Upper lobe of left lung (tissue), 6 donors: ENCODE measurements around the gene TARP. TPM values are rescaled to one million over a fixed set of nuclear protein-coding genes. Genes with fewer than 3 reads are reported as not detected.

Experiments
- ATAC-seq, 2 donors: fragments of 200-7000 bp; cut with Tn5 transposase; one replicate each; pipeline ENCODE4 v1.9.1; 2022; ENCODE audit warnings: mild to moderate bottlenecking in 2 of 2, moderate library complexity in 2 of 2; ENCODE audit not compliant: low FRiP score in 2 of 2
- DNase-seq, 2 donors: peaks; one replicate each; pipeline ENCODE4 v3.0.0-alpha.2; 2019 to 2020
- H3K27ac ChIP-seq, 4 donors: fragments of 200-600 bp; sonication (generic); one replicate each; pipeline ENCODE4 v1.5.1; 2016 to 2019
- H3K27me3 ChIP-seq, 4 donors: fragments of 200-600 bp; sonication (generic); one replicate each; pipeline ENCODE4 v1.5.1; 2017 to 2019
- H3K36me3 ChIP-seq, 4 donors: fragments of 200-600 bp; sonication (generic); one replicate each; pipeline ENCODE4 v1.5.1; 2016 to 2019
- H3K4me1 ChIP-seq, 4 donors: fragments of 200-600 bp; sonication (generic); one replicate each; pipeline ENCODE4 v1.5.1; 2018 to 2019
- H3K4me3 ChIP-seq, 4 donors: fragments of 200-600 bp; sonication (generic); one replicate each; pipeline ENCODE4 v1.5.1; 2017 to 2019; ENCODE audit warnings: mild to moderate bottlenecking in 2 of 4, moderate library complexity in 1 of 4
- H3K9me3 ChIP-seq, 4 donors: fragments of 200-600 bp; sonication (generic); one replicate each; pipeline ENCODE4 v1.5.1; 2018 to 2019
- CTCF ChIP-seq, 6 experiments: fragments of 450-650 bp in 4 of 6; fragments of 200-600 bp in 2 of 6; sonication (generic) in 2 of 6; IDR thresholded peaks; one replicate each; pipeline ENCODE4 v1.5.1; 2016 to 2019; ENCODE audit warnings: antibody characterized with exemption in 6 of 6
- EP300 ChIP-seq, 4 donors: sonication (generic); formaldehyde crosslinking; IDR thresholded peaks; one replicate each; pipeline ENCODE4 v1.5.1; 2017; ENCODE audit warnings: antibody characterized with exemption in 4 of 4, control low read depth in 2 of 4
- POLR2A ChIP-seq, 4 donors: fragments of 450-650 bp; IDR thresholded peaks; one replicate each; pipeline ENCODE4 v1.5.1; 2016 to 2017; ENCODE audit warnings: antibody characterized with exemption in 4 of 4, mild to moderate bottlenecking in 2 of 4
- POLR2AphosphoS5 ChIP-seq, 2 donors: sonication (generic); formaldehyde crosslinking; IDR thresholded peaks; one replicate each; pipeline ENCODE4 v1.5.1; 2017; ENCODE audit warnings: antibody characterized with exemption in 2 of 2
- WGBS, 2 donors: methylation state at CpG; one replicate each; pipeline ENCODE4 v1.1.5; 2017 to 2018; 5-methylcytosine and 5-hydroxymethylcytosine counted together
- small RNA-seq, 4 donors: library from RNA; depleted of rRNA; stranded (forward); fragments of <200 nt; gene quantifications; one replicate each; pipeline ENCODE3, GENCODE V24; 2016
- total RNA-seq, 6 donors: library from RNA; depleted of rRNA in 4 of 6; stranded (reverse); fragments of >200 nt in 4 of 6; gene quantifications; one replicate each; pipeline versions ENCODE4 v1.1.0 to v1.2.1, GENCODE V29; 2016 to 2021
- donor health status: DM: no; HTN: no; CAD: no; lungs with moderate emphysema.
- donor health status: DM: no; HTN: yes; CAD: no; lungs with severe emphysema.

TARP gene

GRCh38 chr7:38215735-38216670, 57.4 kb downstream of the TARP start:
- Histone ChIP-seq H3K27me3 (no peaks in the 10 kb centered on the region), H3K4me1 (peaks cover 9 to 21% (median 16%) of the 10 kb centered on the region in 4 donors), H3K36me3 (peaks cover 6 to 58% (median 36%) of the 10 kb centered on the region in 4 donors), H3K9me3 (no peaks in the 10 kb centered on the region), H3K27ac (peak overlapping the region; percentile 35 to 57 (median 50)), H3K4me3 (no peak overlapping the region)
- TF ChIP-seq CTCF (IDR thresholded peaks at IDR 0.05) (peak; percentile 86 to 95 (median 91)), POLR2A (IDR thresholded peaks at IDR 0.05) (no peak), EP300 (IDR thresholded peaks at IDR 0.05) (no peak)
- peak; percentile 94 to 97 for ATAC-seq
- DNase-seq, result peak in 1 of 2 donors; percentile 93
- 7 to 16% methylated on average over 5 of the region's 5 CpGs for WGBS, 2 donors

GRCh38 chr7:38215115-38215514, 58.3 kb downstream of the TARP start:
- Histone ChIP-seq H3K36me3 (peaks cover 6 to 52% (median 28%) of the 10 kb centered on the region in 4 donors), H3K27me3 (no peaks in the 10 kb centered on the region), H3K4me1 (peaks cover 9 to 21% (median 16%) of the 10 kb centered on the region in 4 donors), H3K9me3 (no peaks in the 10 kb centered on the region), H3K4me3 (no peak overlapping the region), H3K27ac (peak overlapping the region in 2 of 4 donors; percentile 44 to 56)
- 57 to 75% methylated on average over 1 of the region's 1 CpG for WGBS, 2 donors
- ATAC-seq, result peak in 1 of 2 donors; percentile 27
- TF ChIP-seq CTCF (IDR thresholded peaks at IDR 0.05), result no peak
- TF ChIP-seq EP300 (IDR thresholded peaks at IDR 0.05), result no peak
- no peak for TF ChIP-seq POLR2AphosphoS5 (IDR thresholded peaks at IDR 0.05)
- TF ChIP-seq POLR2A (IDR thresholded peaks at IDR 0.05), result no peak
- no peak for DNase-seq

GRCh38 chr7:38211940-38212339, 61.5 kb downstream of the TARP start:
- TF ChIP-seq POLR2AphosphoS5 (IDR thresholded peaks at IDR 0.05) (no peak), POLR2A (IDR thresholded peaks at IDR 0.05) (no peak), CTCF (IDR thresholded peaks at IDR 0.05) (no peak), EP300 (IDR thresholded peaks at IDR 0.05) (no peak)
- 44 to 45% methylated on average over 3 of the region's 3 CpGs for WGBS, 2 donors
- peak in 1 of 2 donors; percentile 48 for ATAC-seq
- Histone ChIP-seq H3K27me3 (no peaks in the 10 kb centered on the region), H3K4me3 (no peak overlapping the region), H3K9me3 (no peaks in the 10 kb centered on the region), H3K27ac (no peak overlapping the region), H3K4me1 (peaks cover 9 to 21% (median 16%) of the 10 kb centered on the region in 4 donors), H3K36me3 (peaks cover 0 to 47% (median 3%) of the 10 kb centered on the region in 4 donors)
- DNase-seq, result no peak

GRCh38 chr7:38211486-38211885, 62.0 kb downstream of the TARP start:
- TF ChIP-seq CTCF (IDR thresholded peaks at IDR 0.05) (no peak), POLR2AphosphoS5 (IDR thresholded peaks at IDR 0.05) (no peak), POLR2A (IDR thresholded peaks at IDR 0.05) (no peak), EP300 (IDR thresholded peaks at IDR 0.05) (no peak)
- H3K27me3 ChIP-seq, result no peaks in the 10 kb centered on the region
- 92% methylated on average over 1 of the region's 1 CpG for WGBS, 2 donors
- DNase-seq (no peak), ATAC-seq (no peak)
- no peak overlapping the region for H3K4me3 ChIP-seq
- H3K9me3 ChIP-seq, result no peaks in the 10 kb centered on the region
- H3K4me1 ChIP-seq, result peaks cover 9 to 18% (median 13%) of the 10 kb centered on the region in 4 donors
- H3K36me3 ChIP-seq, result peaks cover 0 to 43% (median under 1%) of the 10 kb centered on the region in 4 donors
- no peak overlapping the region for H3K27ac ChIP-seq

Small RNA genes within 50 kb of the gene (small RNA-seq; reads per million reads assigned to genes)
- 0 reads per million in 4 donors for gene TRGJ1
- 0 reads per million in 4 donors for gene TRGJ2
- 0 reads per million in 4 donors for gene TRGJP
- 0 reads per million in 4 donors for gene TRGJP1
- gene TRGJP2, result 0 reads per million in 4 donors
- 0 to 0.11 (median 0) reads per million in 4 donors for gene TRGVA

Other genes starting within 250 kb of the TARP start
- gene STARD3NL, start 95.4 kb downstream of the TARP start, total RNA-seq, result 10 to 100 TPM; 30.3 to 80.0 (median 51.1) TPM